SK-N-MC (cell line): ENCODE measurements around the gene LCORL.

Experiments used
- EZH2 ChIP-seq: fragments of 200-600 bp; sonication (generic); IDR thresholded peaks from one replicate; pipeline ENCODE4 v1.6.1; 2017; ENCODE audit warnings: antibody characterized with exemption
- POLR2AphosphoS5 ChIP-seq: IDR thresholded peaks from 2 replicates; pipeline ENCODE4 v1.6.1; 2012; ENCODE audit warnings: mild to moderate bottlenecking, low read depth, low read length, borderline replicate concordance

DNA sequence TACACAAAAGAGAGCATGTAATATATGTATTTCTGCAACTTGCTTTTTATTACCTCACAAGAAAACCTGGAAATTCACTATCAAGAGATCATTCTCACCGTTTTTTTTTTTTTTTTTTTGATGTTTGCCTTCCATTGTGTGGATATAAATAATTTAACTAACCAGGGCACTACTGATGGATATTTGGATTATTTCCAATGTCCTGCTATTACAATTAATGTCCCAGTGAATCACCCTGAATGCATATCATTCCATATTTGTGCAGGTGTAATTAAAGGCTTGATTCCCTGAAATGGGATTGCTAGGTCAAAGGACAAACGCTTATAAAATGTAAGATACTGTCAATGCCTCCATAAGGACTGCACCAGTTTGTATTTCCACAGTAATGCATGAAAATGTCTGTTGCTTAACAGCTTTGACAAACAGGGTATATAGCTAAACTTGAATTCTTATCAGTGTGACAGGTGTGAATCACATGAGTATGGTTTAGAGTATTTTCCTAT, 123.0 kb downstream of the LCORL start:
- no peak for TF ChIP-seq EZH2
- TF ChIP-seq POLR2AphosphoS5 = no peak
